K562 (cell line): ENCODE measurements around the gene POR. TPM values are rescaled to one million over a fixed set of nuclear protein-coding genes. Genes with fewer than 3 reads are reported as not detected.

Experiments used
- AFF1 ChIP-seq, 2 experiments: fragments of 450-650 bp; IDR thresholded peaks; 2 replicates each; pipeline ENCODE4 v1.6.1; 2018; ENCODE audit warnings: mild to moderate bottlenecking in 2 of 2, low read depth in 1 of 2; ENCODE audit not compliant: partially characterized antibody in 2 of 2
- JUN ChIP-seq, 2 experiments: sonication (generic) in 1 of 2; formaldehyde crosslinking in 1 of 2; IDR thresholded peaks; 2 replicates each; pipeline versions ENCODE4 v1.6.1 to v1.8.0; 2012 to 2022; ENCODE audit warnings: borderline replicate concordance in 2 of 2, mild to moderate bottlenecking in 2 of 2, improper control_type of control experiment in 1 of 2, low read depth in 1 of 2, low read length in 1 of 2, missing genetic modification reagents in 1 of 2
- KAT7 ChIP-seq: sonication (generic); formaldehyde crosslinking; IDR thresholded peaks from 2 replicates; pipeline ENCODE4 v1.8.0; 2022; ENCODE audit warnings: missing genetic modification reagents, mild to moderate bottlenecking, borderline replicate concordance
- LEF1 ChIP-seq: fragments of 450-650 bp; IDR thresholded peaks from 2 replicates; pipeline ENCODE4 v1.6.1; 2016; ENCODE audit warnings: mild to moderate bottlenecking
- MAFF ChIP-seq: IDR thresholded peaks from 2 replicates; pipeline ENCODE4 v1.6.1; 2012; ENCODE audit warnings: low read length, improper control_type of control experiment
- MAX ChIP-seq: sonication (generic); formaldehyde crosslinking; IDR thresholded peaks from 2 replicates; pipeline ENCODE4 v1.9.0; 2022; ENCODE audit warnings: mild to moderate bottlenecking, missing genetic modification reagents
- MLX ChIP-seq, 2 experiments: fragments of 450-650 bp in 1 of 2; sonication (generic) in 1 of 2; formaldehyde crosslinking; conservative IDR thresholded peaks; 2 replicates each; pipeline versions ENCODE4 v1.4.0 to v1.8.1; 2020 to 2022; ENCODE audit warnings: mild to moderate bottlenecking in 1 of 2, missing genetic modification reagents in 1 of 2
- MTA1 ChIP-seq: fragments of 450-650 bp; IDR thresholded peaks from 2 replicates; pipeline ENCODE4 v1.6.1; 2017; ENCODE audit warnings: borderline replicate concordance
- NCOA2 ChIP-seq, 2 experiments: fragments of 450-650 bp; IDR thresholded peaks; 2 replicates each; pipeline ENCODE4 v1.6.1; 2018; ENCODE audit warnings: mild to moderate bottlenecking in 2 of 2, moderate library complexity in 1 of 2; ENCODE audit not compliant: partially characterized antibody in 2 of 2
- NFATC3 ChIP-seq: fragments of 450-650 bp; IDR thresholded peaks from 2 replicates; pipeline ENCODE4 v1.6.1; 2017; ENCODE audit warnings: mild to moderate bottlenecking
- NR3C1 ChIP-seq: sonication (generic); formaldehyde crosslinking; IDR thresholded peaks from 2 replicates; pipeline ENCODE4 v1.8.1; 2022; ENCODE audit warnings: missing genetic modification reagents
- POU5F1 ChIP-seq: fragments of 150-350 bp; IDR thresholded peaks from 2 replicates; pipeline ENCODE4 v1.6.1; 2014; ENCODE audit warnings: borderline replicate concordance, low read length, low read depth, mild to moderate bottlenecking; ENCODE audit not compliant: partially characterized antibody
- SMARCA4 ChIP-seq: fragments of 450-650 bp; IDR thresholded peaks from 2 replicates; pipeline ENCODE4 v1.6.1; 2016
- TSHZ1 ChIP-seq: fragments of 250-450 bp; sonication (Bioruptor Pico); IDR thresholded peaks from 2 replicates; pipeline ENCODE4 v1.4.0; 2020; ENCODE audit warnings: mild to moderate bottlenecking, moderate library complexity
- ZBTB34 ChIP-seq: fragments of 250-450 bp; sonication (Bioruptor Pico); IDR thresholded peaks from 2 replicates; pipeline ENCODE4 v1.8.0; 2021; ENCODE audit warnings: mild to moderate bottlenecking, moderate library complexity
- ZNF23 ChIP-seq: fragments of 250-450 bp; sonication (Bioruptor Pico); IDR thresholded peaks from 2 replicates; pipeline ENCODE4 v1.4.0; 2020; ENCODE audit warnings: mild to moderate bottlenecking
- ZNF511 ChIP-seq: sonication (generic); formaldehyde crosslinking; IDR thresholded peaks from 2 replicates; pipeline ENCODE4 v1.8.0; 2022; ENCODE audit warnings: mild to moderate bottlenecking, missing genetic modification reagents
- polyA plus RNA-seq, 8 experiments: library from polyadenylated mRNA; depleted of rRNA in 4 of 8; stranded (reverse) in 5 of 8; unstranded in 3 of 8; fragments of >200 nt; fragmentation: Nextera tagmentation in 2 of 8; fragmentation: Illumina TruSeq in 1 of 8; extraction: Ambion mirVana in 2 of 8; extraction: Trizol in 1 of 8; gene quantifications; 2 replicates each; pipeline versions ENCODE4 v1.2.1 to v1.2.3, GENCODE V29; 2011 to 2014; ENCODE audit warnings: inconsistent platforms in 1 of 8, missing spikeins in 1 of 8
- total RNA-seq, 7 experiments: library from RNA; depleted of rRNA in 6 of 7; stranded (reverse); fragments of >200 nt in 6 of 7; fragmentation: Illumina TruSeq in 2 of 7; extraction: Trizol in 2 of 7; gene quantifications; 2 replicates each; pipeline versions ENCODE4 v1.2.1 to v1.2.3, GENCODE V29; 2011 to 2021; ENCODE audit warnings: low replicate concordance in 1 of 7

Gene POR
- total and polyA plus RNA-seq, 9 of the 15 experiments (the other 6 are each of a cell fraction or from before 2014, with no cell fraction given) = 4.7 to 142 (median 40.8) TPM

GRCh38 chr7:75878312-75878768 lies 36.6 kb upstream of the POR start (continued):
- TF ChIP-seq MAFF (no peak), NFATC3 (0 out of 2 replicates have a peak, but pooled peaks have one; percentile 53), NR3C1 (CRISPR knock-in tag) (no peak), AFF1 (IDR thresholded peaks at IDR 0.05; ENCODE audit: low read depth in 1 of 2, partially characterized antibody in 2 of 2) (peak in 1 of 2 experiments; percentile 35), SMARCA4 (no peak), LEF1 (0 out of 2 replicates have a peak, but pooled peaks have one; percentile 30), MTA1 (peak; percentile 62; the same call in 1 of the 2 replicates), ZNF511 (no peak), POU5F1 (no peak), NCOA2 (IDR thresholded peaks at IDR 0.05; ENCODE audit: partially characterized antibody in 2 of 2) (no peak), KAT7 (CRISPR knock-in tag) (no peak), JUN (IDR thresholded peaks at IDR 0.05; ENCODE audit: borderline replicate concordance, low read depth, low read length) (no peak), JUN (CRISPR knock-in tag; IDR thresholded peaks at IDR 0.05; ENCODE audit: borderline replicate concordance) (no peak), ZNF23 (no peak), ZBTB34 (CRISPR knock-in tag) (no peak), MAX (CRISPR knock-in tag) (no peak), MLX (CRISPR knock-in tag; conservative IDR thresholded peaks at IDR 0.05) (no peak), TSHZ1 (CRISPR knock-in tag) (no peak)
